GM12801 (cell line): ENCODE results near the gene ASIP.

Experiments
- CTCF ChIP-seq: IDR thresholded peaks from one replicate; pipeline ENCODE4 v1.5.1; 2011; ENCODE audit warnings: control low read depth; ENCODE audit not compliant: insufficient read length; ENCODE audit errors: extremely low read depth

The ASIP gene

GRCh38 chr20:34240693-34241615 is at the start of gene ASIP:
TSS of gene ASIP (plus strand) at chr20:34241423. CDS start at chr20:34260375, 18,952 bp downstream.
- no peak for TF ChIP-seq CTCF

- TF ChIP-seq CTCF: no peak
Observed at GRCh38 chr20:34193051-34193450, 48.2 kb upstream of the ASIP start.

- no peak for TF ChIP-seq CTCF
Observed at GRCh38 chr20:34199183-34199582, 42.0 kb upstream of the ASIP start.

GRCh38 chr20:34200023-34200422 is 41.2 kb upstream of the ASIP start:
- TF ChIP-seq CTCF: no peak

GRCh38 chr20:34201531-34201930 is 39.7 kb upstream of the ASIP start:
- TF ChIP-seq CTCF: no peak

GRCh38 chr20:34209111-34209510 is 32.1 kb upstream of the ASIP start:
- no peak for TF ChIP-seq CTCF

GRCh38 chr20:34210271-34210670 is 31.0 kb upstream of the ASIP start:
- TF ChIP-seq CTCF: no peak
